DMS79 treated with DMSO at 0.1 percent for 48 hours (cell line): ENCODE measurements around the gene ACSS3.
A peak's percentile ranks its signal among the peaks of the same experiment; 100 is the strongest.
"Not testable (repeated sequence)": the region's sequence is repeated elsewhere in the genome, so short reads cannot be mapped to it uniquely, and the experiment has no call there.

Experiments
- DNase-seq: peaks from one replicate; lab custom pipeline; 2025; lab: John Stamatoyannopoulos, UW

The ACSS3 gene, protein sequence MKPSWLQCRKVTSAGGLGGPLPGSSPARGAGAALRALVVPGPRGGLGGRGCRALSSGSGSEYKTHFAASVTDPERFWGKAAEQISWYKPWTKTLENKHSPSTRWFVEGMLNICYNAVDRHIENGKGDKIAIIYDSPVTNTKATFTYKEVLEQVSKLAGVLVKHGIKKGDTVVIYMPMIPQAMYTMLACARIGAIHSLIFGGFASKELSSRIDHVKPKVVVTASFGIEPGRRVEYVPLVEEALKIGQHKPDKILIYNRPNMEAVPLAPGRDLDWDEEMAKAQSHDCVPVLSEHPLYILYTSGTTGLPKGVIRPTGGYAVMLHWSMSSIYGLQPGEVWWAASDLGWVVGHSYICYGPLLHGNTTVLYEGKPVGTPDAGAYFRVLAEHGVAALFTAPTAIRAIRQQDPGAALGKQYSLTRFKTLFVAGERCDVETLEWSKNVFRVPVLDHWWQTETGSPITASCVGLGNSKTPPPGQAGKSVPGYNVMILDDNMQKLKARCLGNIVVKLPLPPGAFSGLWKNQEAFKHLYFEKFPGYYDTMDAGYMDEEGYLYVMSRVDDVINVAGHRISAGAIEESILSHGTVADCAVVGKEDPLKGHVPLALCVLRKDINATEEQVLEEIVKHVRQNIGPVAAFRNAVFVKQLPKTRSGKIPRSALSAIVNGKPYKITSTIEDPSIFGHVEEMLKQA

DNA sequence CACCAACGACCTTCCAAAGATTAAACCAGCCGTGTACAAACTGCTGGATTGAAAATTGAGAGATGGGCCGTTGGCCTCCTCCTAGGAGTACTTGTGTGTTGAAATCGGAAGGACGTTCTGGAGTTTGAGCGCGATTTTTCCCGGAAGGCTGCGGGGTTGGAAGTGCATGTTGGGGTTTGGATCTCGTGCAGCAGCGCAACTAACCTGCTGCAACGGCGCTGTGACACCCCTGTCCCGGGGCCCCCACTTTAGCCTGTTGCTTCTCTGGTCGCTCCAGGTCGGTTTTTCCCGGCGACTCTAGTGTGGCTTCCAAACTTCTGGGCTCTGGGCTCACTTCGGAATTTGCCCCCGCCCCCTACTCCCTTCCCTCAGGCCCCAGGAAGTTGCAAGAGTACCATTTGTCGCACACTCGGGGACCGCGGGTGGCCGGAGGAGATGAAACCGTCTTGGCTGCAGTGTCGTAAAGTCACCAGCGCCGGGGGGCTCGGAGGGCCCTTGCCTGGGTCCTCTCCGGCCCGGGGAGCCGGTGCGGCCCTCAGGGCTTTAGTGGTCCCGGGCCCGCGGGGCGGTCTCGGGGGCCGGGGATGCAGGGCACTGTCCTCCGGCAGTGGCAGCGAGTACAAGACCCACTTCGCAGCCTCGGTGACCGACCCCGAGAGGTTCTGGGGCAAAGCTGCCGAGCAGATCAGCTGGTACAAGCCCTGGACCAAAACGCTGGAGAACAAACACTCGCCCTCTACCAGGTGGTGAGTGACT lies at the start of gene ACSS3:
ACSS3 (plus strand) TSS at position 394 of the 756 bp plus-strand sequence; CDS start at position 436, 42 bp downstream.
- peak; percentile 28 for DNase-seq

GRCh38 chr12:81034926-81035325 lies 43.0 kb upstream of the ACSS3 start:
- DNase-seq, result no peak

GRCh38 chr12:81039231-81039630 lies 38.6 kb upstream of the ACSS3 start:
- no peak for DNase-seq

GRCh38 chr12:81043979-81044740 lies 33.7 kb upstream of the ACSS3 start:
- DNase-seq, result no peak

DNA sequence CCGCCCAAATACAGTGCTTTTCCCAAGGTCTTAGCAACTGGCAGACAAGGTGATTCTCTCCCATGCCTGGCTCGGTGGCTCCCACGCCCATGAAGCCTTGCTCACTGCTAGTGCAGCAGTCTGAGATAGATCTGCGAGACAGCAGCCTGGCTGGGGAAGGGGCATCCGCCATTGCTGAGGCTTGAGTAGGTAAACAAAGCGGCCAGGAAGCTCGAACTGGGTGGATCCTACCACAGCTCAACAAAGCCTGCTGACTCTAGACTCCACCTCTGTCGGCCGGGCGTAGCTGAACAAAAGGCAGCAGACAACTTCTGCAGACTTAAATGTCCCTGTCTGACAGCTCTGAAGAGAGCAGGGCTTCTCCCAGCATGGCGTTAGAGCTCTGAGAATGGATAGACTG lies 12.9 kb upstream of the ACSS3 start:
- not testable (repeated sequence) for DNase-seq

- DNase-seq, result no peak
These were observed 7.0 kb upstream of the ACSS3 start for GRCh38 chr12:81070846-81071245.

- DNase-seq, result no peak
These were observed 2.3 kb upstream of the ACSS3 start for GRCh38 chr12:81075539-81075938.

GRCh38 chr12:81077329-81077685 lies 572 bp upstream of the ACSS3 start:
- DNase-seq, result no peak

DNA sequence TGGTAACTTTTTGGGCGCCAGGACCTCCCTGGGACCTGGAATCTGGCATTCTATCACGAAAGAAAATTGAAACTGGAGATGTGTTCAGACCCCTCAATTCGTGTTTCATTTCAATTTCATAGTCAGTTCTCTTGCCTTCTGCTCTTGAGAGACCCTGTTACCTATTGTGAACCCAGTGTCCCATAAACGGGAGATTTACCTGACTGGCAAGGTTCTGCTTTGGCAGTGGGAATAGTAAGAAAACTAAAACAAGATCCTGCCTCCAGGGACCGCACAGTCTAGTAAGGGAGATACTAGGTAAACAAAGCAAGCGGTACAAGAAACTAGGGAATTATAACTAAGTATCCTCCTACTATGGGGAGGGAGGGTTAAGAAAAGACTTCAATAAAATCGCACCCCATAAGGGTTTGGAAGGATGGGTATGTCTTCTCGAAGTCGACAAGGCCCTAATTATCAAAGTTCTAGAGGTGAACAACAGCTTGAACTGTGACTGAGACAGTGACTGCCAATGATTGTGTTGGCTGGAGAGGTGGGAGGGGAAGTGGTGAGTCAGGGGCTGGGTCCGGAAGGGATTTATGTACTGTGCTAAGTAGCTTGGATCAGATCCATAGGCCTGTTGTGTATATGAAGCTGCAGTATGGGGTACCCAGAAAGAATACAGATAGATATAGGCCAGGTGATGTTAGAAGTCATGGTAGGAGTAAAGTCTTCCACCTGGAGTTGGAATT lies 754 bp downstream of the ACSS3 start:
- no peak for DNase-seq

DNA sequence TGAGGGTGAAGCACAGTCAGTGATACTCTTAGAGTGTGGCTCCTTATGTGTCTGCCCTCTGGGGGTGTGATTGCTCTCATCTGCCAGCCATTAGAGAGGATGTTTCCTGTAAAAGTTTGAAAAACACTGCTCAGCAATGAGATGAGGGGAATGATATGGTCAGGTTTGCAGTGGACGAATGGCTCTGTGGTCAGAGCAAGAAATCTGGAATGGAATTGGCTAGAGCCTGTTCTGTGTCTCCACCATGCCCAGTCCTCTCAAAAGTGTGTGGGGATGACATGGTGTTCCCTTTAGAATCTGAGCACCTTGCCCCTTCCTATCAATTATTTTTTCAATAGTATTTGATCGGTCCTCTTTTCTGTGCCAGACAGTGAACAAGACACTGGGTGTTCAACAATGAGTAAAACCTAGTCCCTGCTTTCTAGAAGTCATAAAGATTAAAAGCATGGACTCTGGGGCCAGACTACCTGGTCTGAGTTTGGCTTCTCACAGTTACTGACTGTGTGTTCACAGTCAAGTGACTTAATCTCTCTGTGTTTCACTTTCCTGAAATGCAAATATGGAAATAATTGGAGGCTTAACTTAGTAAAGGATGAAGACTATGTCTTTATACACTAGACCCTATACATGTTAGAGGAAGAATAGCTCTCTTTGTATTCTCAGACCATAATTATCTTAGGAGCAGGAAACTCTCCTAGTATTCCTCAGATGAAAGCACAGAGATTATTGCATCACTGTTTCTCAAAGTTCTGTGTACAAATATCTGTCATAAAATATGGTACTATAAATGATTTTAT lies 1.6 kb downstream of the ACSS3 start:
- no peak for DNase-seq

GRCh38 chr12:81080431-81080983 lies 2.6 kb downstream of the ACSS3 start:
- DNase-seq, result no peak

DNA sequence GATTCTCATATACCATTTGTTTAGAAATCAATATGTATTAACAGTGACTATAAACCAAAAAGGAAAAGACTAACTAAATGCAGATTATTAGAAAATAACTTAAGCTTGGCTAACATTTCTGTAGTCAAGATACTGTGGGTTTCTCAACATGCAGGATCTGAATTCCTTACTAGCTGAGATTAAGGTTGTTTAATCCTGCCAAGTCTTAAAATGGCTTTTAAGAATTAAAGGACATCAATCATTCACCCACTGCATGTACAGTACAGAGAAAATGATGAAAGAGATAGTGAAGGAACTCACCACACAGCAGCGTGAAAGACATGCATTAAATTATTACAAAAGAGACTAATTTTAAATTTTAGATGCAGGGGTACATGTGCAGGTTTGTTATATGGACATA lies 3.8 kb downstream of the ACSS3 start:
- no peak for DNase-seq

DNA sequence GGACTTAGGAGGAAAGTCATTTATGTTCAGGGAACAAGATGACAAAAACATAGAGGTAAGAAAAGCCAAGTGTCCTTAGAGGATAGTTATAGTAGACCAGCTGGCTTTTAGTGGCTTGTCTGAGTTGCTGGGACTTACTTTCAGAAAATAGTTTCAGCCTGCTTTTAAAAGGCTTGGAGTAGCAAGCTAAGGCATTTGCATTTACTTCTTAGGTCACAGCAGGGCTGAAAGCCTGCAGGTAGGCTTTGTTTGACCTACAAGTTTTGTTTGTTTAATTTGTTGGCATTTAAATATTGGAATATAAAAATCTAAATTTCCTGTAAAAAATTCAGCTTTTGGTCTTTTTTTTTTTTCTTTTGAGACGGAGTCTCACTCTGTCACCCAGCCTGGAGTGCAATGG lies 5.1 kb downstream of the ACSS3 start:
- DNase-seq, result no peak

DNA sequence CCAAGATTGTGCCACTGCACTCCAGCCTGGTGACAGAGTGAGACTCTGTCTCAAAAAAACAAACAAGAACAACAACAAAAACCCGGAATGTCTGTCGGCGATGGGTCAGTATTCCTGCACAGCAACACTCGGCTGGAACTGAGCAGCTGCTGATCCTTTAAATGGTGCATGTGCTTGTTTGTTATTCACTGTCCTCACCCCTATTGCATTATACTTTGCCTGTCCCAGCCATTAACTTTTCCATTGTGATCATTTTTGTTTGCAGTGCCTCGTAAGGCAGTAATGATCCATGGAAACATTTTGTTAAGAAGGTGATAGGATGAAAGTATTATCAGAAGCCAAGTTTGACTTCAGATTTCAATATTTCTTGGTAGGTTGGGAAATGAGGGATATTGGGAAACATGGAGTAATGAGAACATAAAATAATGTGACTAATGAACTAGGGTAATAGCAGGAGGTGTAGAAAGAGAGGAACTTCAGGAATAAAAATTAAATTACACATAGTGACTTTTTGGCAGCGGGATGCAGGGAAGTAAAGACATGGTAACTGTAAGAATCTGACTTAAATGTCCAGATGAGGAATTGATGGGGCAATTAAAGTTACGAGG lies 6.1 kb downstream of the ACSS3 start:
- DNase-seq, result no peak

DNA sequence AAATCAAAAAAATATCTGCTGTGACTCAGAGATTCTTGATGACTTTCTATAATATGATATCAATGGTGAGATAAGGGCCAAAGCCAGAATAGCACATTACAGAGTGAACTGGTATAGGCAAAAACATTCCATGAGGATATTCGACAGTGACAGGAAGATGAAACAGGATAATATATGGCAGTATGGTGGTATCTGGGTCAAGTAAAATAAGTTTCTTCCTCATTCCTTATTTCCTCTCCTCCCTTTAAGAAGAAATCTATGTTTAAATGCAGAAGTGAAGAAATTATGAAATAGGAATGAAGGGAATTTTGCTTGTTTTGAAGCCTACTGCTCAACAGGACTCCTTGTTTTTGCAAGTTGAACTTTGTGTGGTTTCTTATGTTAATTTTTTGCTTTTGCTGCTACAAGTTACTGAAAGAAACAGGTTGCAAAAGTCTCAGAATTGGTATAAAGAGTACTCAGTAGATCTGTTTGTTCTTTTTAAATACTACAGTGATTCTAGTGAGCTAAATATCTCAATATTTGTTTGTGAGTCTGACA lies 7.0 kb downstream of the ACSS3 start:
- no peak for DNase-seq

GRCh38 chr12:81085832-81086231 lies 8.0 kb downstream of the ACSS3 start:
- DNase-seq, result no peak

DNA sequence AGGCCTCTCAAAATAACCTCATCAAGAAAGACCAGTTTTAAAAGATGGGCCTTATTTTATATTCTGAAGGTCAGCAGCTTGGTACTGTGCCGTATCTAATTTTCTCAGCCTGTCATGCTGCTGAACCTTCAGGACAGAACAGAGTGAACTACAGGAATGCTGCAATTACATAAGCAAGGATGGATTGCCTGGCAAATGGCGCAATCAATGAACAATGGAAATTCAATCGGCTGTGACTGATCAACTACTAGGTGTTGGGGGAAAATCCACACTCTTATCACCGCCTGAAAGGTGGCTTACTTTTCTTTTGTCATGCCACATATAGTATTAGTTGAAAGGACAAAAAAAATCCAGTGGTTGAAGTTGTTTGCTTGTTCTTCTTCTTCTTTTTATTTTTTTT lies 8.5 kb downstream of the ACSS3 start:
- no peak for DNase-seq

DNA sequence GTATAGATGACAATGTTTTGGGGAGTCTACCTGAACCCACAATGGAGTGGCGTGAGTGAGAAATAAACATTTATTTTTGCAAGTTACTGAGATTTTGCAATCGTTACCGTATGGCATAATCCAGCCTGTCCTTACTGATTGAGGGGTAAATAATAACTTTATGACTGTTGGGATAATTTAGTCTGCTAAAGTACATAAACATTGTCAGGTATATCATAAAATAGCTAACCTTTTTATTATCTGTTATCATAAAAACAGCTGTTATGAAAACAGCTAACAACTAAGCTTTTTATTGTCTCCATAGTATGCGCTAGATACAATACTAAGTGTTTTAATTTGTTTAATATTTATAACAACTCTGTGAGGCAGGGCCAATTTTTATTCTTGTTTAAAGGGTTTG lies 10.3 kb downstream of the ACSS3 start:
- DNase-seq, result no peak

DNA sequence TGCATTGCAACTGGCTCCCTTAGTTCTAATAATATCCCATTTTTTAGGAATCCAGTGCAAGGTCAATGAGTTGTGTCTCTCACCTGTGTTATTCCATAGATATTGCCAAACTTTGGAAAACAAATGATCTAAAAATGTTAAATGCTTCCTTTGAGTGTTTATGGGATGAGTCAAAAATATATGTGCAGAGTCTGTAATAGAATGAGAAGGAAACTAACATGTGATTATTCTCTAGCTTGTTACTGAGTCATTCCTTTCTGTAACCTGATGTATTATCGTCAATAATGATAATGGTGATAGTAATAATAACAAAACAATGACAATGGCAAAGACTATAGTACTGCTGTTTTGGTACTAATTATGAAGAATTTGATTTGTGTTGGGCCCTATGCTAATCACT lies 11.5 kb downstream of the ACSS3 start:
- DNase-seq, result no peak

GRCh38 chr12:81092053-81092452 lies 14.2 kb downstream of the ACSS3 start:
- no peak for DNase-seq
